ENCODE results near the gene NDUFS6.
"Not testable (repeated sequence)": the region's sequence is repeated elsewhere in the genome, so short reads cannot be mapped to it uniquely, and the experiment has no call there.

The NDUFS6 gene

DNA sequence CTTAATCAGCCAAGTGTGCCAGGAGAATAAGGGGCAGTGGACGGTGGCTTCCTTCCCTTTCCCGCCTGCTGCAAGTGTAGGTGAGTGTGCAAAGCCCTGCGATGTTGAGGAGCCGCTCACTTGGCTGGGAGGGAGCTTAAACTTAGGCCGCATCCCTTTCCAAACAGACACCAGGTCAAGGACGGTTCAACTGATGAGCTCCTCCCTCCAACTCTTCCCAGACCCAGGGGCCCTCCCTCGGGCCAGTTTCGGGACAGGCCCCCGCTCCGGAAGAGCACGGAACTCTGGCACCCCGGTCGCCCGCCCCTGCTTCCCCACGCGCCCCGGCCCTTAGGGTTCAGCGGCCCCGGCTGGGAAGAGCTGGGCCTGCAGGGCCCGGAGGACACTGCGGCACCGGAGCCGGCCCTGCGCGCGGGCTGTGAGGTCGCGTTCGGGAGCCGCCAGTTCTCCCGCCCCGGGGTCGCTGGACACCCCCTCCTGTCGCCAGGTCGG is 2.1 kb upstream of the NDUFS6 start:
- peak; percentile 52 for DNase-seq

DNA sequence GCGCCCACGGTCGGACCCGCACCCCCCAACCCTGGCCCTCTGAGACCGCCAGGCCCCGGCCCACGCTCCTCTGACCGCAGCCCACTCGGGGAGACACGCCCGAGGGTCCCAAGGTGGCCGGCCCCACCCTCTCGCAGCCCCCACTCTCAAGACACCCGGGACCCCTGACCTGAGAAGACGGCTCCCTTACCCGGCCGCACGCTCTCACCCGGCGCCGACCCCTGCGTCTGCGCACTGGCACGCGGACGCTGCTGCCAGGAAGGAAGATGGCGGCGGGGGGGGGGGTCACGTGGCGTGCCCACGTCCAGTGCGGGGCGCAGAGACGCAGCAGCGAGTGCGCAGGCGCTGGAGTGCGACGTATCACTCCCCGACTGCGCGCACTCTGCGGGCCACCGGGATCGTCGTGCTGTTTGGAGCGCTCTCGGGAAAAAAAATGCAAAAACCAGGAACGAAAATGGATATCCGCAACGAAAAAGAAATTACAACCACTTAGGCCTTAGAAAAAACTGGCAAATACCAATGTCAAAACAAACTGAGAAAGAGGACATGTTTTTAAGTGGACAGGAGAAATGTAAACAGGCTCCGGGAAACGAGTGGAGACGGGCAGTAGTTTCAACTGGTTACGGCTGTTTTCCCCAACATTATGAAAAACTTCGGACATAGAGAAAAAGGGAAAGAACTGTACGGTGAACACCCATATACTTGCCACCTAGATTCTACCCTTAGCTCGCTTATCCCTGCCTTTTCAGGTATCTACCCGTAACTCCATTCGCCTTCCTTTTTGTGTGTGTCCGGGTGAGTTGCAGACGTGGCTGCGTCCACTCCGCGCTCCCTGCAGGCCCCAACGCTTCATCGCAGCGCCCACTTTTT is 1.4 kb upstream of the NDUFS6 start, which contains the start of gene MRPL36:
TSS of gene MRPL36 (minus strand) at position 236 of the 870 bp plus-strand sequence. CDS start 902 bp downstream, outside the sequence.
- peak; percentile 94 for DNase-seq

DNA sequence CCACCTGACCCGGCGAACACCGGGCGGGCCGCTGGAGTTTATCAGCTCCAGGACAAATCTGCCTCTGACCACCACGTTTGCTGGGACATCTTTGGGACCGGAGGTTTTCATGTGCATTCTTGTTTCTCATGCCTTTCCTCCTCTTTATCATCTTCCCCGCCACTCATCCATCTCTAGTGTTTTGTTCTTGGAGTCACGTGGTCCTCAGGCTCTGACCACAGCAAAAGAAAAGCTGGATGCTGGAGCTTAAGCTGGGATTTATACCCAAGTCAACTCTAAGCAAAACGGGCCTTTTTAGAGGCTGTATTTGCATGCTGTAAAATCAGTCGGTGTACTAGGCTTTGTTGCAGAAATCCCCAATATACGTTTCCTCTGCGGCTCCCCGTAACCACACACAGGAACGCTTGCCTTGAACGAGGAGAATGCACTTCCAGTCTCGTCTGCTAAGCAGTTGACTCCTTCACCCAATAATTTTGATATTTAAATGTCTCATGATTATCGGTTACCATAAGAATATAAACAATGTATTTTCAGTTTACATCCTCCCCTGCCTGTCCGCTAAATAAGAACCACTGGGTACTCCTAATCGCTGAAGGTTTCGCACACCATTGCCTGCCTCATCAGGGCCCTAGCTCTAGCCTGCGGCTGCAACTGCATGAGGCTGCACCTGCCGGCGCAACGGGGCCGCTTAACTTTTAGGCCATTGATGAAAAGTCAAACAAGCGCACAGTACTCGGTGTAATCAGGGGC is 560 bp upstream of the NDUFS6 start:
- DNase-seq: peak; percentile 20

DNA sequence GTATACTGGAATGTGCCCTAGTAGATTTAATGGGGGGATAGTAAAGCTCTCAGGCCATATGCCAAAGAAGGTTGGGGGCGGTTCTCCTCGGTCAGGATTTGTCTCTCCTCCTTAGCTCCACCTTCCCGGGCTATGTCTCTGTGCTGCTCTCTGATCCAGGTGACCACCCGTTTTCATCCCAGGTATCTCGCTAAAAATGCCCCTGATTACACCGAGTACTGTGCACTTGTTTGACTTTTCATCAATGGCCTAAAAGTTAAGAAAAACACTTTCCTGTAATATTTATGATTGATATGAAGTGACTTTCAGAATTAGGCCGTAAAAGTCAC is 724 bp downstream of the NDUFS6 start:
- peak; percentile 22 for DNase-seq

DNA sequence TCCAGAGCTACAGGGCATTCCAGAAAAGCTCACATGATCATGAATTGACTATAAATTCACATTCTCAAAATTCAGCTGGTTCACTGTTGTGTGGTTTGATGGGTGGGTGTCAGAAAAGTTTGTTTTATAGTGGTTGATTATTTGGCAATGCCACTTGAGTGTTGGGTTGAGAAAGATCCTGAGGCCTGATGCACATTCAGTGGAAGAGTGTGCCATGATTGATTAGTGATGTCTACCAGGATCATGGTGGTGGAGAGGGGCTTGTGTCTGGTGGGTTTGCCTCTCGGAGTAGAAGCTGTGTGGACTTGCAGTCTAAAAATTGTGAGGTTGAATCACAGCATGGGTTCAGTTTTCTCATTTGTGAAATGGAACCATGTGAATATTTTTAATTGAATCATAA is 2.0 kb downstream of the NDUFS6 start:
- no peak for DNase-seq

DNA sequence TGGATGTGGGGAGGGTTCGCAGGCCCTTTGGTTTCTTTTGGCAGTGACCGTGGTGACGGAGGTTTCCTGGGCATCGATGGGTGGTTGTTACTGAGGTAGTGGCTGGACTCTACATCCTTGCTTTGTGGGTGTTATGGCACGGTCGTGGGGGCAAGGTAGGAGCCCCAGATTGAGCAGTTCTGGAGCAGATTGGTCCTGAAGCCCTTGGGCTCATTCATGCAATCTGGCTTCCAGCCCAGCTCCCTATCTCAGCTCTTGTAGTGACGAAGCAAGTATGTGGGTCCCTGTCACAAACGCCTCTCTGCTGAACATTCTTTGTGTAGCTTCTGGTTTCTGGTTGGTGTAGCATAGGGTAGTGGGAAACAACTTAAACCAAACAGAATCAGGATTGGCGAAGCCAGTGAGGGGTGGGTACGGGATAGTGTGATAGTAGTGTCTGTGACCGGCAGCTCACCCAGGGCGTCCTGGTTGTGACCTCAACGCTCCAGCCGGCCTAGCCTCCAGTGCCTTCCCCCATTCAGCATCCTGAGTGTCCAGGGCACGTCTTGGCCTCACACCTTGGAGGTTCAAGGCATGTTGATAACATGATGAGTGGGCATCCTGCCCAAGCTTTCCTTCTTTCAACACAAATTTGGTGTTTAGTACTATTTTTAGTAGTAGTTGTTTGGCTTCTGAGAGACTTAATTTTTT is 2.9 kb downstream of the NDUFS6 start:
- DNase-seq: no peak

DNA sequence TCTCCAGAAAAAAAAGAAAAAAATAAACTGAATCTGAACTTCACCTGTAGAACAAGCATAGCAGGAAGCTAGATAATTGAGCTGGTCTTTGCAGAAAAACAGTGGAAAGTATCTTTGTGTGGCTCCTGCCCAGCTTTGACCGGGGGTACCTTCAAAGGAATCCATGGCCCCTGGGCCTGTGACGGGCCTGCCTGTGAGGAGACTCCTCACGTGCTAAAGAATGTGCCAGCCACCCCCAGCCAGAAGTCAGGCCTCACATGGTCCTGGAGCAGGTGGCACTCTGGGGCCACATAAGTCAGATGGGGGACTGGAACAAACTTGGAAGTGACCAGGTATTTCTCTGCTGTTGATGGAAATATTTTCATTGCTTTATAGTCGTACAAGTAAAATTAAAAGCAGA is 4.1 kb downstream of the NDUFS6 start:
- no peak for DNase-seq

DNA sequence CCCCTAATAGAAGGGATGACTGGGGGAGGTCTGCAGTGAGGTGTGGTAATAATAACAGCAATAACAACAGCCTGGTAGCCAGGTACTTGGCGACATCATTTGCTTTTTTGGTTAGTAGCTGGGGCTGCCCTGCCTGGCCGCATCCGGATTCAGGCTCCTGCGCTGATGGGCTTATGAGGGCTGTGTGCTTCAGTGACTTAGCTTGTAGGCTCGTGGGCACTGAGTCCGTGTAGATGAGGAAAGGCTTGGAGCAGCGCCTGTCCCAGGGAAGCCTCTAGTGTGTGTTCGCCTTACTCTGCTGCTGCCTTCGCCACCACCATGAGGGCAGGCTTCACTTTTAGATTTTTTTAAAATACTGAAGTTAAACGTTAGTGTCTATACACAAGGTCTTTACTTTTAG is 4.5 kb downstream of the NDUFS6 start:
- DNase-seq: no peak

DNA sequence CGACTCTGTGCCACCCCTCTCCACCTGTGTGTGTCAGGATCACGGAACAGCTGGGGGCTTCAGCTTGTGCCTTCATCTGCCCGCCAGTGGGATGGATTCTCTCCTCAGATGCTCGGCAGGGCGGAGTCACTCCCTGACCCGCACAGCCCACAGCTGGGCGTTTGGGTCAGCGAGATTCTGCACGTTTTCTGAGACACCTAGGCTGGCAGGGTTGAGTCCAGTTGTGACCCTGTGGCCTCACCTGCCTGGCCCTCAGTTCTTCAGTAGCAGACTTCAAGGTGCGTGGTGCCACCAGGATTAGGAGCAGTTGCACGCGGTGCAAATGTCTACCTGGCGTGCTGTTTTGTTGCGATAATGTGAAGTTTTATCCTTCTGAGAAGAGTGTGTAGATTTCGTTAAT is 5.0 kb downstream of the NDUFS6 start:
- no peak for DNase-seq

DNA sequence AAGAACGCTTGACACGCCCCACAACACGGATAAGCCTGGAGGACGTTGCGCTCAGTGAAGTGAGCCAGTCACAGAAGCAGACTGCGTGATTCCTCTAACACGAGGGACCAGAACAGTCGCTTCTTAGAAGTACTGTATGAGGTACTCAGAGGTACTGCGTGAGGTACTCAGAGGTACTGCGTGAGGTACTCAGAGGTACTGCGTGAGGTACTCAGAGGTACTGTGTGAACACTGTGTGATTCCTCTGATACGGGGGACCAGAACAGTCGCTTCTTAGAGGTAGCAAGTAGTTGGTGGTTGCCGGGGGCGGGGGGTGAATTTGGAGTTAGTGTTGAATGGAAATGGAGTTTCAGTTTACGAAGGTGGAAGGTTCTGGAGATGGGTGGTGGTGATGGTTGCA is 5.8 kb downstream of the NDUFS6 start:
- no peak for DNase-seq

DNA sequence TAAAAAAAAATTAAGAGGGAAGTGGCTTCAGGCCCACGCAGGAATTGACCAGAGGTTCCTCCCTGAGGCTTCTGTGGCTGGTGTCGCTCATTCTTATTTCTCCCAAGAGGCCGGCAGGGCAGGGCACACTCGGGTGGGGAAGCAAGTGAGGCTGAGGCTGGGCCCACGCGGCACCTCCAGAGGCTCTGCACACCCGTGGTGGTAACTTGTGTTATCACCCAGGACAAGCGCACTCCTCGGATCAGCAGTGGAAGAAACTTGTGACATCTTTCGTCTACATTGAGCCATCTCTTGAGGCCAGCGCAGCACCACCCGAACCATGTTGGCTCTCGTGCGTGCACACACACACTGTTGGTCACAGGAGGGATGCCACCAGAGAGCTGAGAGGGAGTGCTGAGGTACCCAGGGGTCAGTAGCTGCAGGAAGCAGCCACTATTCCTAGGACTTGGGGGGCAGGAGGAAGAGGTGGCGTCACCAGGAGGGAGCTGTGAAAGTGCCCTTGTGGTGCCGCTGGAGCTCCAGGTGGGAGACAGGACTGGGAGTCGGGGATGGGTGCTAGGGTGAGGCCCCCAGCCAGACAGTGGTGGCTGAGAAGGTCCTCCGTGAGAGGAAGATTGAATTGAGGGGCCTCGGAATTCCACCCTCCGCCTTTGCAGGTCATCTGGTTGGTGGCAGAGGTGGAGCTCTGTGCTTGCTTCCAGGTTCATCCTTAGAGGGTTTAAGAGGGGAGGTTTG is 6.4 kb downstream of the NDUFS6 start:
- DNase-seq: no peak

DNA sequence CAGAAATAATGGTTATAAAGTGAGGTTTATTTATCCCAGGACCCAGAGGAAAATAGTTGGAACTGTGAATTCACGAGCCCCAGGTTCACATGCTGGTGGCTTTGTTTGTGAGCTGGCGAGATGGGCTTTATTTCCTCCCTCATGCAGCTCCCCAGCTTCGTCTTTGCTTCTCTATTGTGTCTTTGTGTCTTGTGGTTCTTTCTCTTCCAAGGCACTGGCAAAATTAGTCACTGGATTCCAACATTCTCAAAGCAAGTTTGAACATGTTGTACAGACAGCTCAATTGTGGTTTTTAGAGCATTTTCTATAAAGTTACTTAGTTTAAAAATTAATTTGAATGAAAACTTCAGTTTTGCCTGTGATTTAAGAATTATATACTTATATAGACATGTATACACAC is 7.2 kb downstream of the NDUFS6 start:
- no peak for DNase-seq

DNA sequence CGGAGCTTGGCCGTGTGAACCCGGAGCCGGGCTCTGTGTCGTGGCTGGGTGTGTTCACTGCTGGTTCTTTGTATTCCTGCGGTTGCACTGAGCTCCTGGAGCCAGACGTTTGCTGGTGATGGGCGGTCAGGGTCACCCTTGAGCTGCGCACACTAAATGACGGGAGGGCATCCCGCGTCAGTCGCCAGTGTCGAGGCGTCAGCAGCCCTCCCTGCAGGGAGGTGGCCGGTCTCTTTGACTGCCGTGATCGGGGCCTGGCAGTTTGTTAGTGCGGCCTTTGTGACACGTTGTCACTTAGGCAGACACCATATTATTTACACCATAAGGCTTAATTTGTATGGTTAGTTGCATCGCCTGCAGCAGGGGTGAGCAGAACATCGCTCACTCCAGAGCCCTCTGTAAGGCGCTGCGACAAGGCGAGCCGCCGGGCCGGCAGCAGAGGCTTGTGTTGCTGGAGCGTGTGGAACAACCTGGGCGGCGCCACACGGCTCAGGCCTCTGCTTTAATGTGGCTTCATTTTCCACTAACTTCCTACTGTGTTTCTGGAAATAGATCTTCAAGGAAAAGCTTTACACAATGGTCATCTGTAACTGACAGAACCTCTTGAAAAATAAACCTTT is 8.3 kb downstream of the NDUFS6 start:
- no peak for DNase-seq

DNA sequence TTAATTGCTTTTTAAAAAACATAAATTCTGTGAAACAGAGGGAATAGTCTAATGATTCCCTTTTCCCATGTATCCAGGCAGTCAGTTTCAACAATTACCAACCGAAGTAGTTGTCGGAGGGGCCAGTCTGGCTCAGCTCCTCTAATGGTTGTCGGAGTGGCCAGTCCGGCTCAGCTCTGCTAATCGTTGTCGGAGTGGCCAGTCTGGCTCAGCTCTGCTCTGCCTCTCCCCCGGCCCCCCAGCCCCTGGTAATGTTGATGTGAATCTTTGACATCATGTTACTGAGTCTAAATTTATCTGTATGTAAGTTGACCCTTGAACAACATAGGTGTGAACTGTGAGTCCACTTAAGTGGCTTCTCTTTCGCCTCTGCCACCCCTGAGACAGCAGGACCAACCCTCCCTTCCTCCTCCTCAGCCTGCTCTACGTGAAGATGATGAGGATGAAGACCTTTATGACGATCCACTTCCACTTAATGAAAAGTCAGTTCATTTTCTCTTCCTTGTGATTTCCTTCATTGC is 9.4 kb downstream of the NDUFS6 start:
- DNase-seq: no peak

DNA sequence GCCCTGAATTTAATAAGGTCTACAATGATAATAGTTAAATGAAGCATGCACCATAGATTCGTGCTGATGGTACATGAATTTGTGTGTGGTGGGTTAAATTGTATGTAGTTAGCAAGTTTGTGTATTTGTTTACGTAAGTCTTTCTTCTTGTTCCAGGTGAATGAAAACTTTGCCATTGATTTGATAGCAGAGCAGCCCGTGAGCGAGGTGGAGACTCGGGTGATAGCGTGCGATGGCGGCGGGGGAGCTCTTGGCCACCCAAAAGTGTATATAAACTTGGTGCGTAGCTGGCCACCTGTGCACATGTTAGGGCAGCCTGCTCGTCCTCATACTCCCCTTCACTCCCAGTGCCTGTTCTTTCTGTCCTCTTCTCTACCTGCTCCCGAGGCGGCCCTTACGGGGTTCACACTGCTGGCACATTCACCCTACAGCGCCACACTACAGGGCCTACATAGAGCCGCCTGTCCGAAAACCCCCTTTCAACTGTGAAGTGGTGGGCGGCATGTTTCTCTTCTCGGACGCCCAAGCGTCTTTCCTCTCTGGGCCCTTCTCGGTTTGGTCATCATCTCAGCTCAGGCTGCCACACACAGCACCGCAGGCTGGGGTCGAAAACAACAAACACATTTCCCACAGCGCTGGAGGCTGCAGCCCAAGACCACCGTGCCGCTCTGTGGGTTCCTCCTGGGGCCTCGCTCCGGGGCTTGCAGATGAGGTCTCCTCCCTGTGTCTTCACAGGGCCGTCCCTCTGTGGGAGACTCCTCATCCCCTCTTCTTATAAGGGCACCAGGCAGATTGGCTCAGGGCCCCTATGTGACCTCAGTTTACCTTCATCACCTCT is 13.2 kb downstream of the NDUFS6 start:
- DNase-seq: no peak

DNA sequence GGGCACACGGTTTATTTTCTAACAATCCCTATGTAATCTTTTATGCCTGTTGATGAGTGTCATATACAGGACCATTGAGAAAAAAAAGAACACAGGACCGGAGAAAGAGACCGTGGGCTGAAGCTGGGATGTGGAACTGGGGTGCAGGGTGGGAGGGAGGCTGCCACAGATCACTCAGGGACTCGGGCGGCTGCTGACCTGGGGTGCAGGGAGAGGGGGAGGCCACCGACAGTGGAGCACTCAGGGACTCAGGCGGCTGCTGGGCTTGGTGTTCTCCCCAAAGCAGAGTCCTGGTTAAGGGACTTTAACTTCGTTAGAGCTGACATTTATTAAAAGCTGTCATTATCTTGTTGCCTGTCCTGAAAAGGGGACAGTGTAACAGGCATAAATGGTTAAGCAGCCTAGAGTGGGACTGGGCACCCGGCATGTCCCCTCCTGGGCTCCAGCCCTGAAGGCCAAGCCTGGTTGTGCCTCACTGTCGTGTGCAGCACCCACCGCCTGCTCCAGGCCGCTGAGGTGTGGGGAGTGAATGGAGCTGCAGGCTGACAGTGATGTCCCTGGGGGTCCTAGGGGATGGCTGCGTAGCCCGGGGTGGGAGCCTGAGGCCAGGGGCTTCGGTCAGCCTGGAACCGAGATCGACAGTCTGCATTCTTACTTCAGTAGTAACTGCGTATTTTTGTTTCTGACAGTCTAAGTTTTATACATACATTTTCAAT is 14.0 kb downstream of the NDUFS6 start:
- no peak for DNase-seq

DNA sequence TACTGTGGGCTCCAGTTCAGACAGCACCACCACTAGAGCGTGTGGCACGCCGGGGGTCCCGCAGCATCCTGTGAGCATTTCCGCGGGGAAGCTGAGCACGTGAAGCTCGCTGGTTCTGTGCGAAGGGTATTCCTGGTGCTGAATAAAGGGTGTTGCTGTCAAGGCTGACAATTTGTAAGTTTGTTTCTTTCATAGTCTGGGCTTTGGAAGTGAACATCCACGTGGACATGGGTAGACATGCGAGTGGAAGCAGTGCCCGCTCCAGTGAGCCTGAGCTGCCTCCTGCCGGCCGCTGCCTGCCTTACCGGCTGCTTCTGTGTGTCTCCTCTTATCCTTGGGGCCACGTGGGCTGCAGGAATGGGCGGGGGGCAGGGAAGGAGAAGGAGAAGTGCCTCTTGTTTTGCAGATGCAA is 14.7 kb downstream of the NDUFS6 start:
- DNase-seq: no peak

DNA sequence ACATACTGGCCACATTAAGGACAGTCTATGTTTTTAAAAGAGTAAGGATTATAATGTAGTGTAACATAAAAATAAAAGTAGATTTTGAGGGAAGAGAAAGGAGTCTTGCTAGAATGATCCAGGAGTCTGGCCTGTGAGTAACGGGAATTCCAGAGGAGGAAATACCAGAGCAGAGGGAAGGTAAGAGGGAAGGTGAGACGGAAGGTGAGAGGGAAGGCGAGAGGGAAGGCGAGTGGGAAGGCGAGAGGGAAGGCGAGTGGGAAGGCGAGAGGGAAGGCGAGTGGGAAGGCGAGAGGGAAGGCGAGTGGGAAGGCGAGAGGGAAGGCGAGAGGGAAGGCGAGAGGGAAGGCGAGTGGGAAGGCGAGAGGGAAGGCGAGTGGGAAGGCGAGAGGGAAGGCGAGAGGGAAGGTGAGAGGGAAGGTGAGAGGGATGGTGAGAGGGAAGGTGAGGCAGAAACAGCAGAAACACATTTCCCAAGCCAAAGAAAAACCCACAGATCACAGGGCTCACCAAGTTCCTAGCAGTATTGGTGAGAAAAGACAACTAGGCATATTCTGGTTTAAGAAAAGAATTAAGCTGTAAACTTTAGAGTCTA is 15.4 kb downstream of the NDUFS6 start:
- not testable (repeated sequence) for DNase-seq

DNA sequence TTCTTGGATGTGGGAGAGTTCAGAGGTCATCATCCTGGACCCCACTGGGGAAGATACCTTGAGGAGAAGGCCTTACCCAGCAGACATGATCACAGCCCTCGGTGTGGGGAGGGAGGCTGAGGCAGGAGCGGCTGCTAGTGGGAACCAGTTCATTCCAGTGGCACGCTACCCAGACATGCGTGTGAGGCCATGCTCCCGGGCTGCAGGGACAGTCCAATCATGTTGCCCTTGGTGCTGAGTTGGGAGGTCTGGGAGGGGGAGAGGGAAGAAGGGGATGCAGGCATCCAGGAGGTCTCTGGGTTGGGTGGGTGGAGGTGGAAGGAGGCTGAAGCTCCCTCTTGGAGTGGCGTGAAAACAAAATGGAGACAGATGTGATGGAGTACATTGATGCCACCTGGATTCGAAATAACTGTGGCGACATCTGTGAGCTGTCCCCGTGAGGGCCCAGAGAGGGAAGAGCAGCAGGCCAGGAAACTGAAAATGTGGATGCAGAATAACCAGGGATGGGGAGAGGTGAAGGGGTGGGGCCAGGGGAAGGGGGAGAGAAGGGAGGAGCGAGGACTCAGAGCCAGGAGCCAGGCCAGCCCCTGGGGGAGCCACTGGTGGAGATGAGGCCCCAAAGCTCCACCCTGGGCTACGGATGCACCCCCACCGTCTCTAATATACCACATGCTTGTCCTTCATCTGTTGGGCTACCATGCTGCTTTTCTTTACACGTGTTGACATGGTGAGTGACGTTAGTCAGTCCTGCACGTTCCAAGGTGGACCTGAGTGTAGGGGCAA is 16.2 kb downstream of the NDUFS6 start:
- DNase-seq: no peak

Measured in activated CD4-positive, alpha-beta T cell treated with anti-CD3 and anti-CD28 coated beads for 48 hours (primary cell).